GM18508 (cell line): ENCODE data around the gene NUP98.
"Not testable (repeated sequence)": the region's sequence is repeated elsewhere in the genome, so short reads cannot be mapped to it uniquely, and the experiment has no call there.

Source experiments
- ATAC-seq: cut with Tn5 transposase; IDR thresholded peaks from one replicate; pipeline ENCODE4 v1.9.1; 2021; ENCODE audit warnings: moderate number of reproducible peaks; ENCODE audit not compliant: insufficient read depth, unreplicated experiment

Gene NUP98

DNA sequence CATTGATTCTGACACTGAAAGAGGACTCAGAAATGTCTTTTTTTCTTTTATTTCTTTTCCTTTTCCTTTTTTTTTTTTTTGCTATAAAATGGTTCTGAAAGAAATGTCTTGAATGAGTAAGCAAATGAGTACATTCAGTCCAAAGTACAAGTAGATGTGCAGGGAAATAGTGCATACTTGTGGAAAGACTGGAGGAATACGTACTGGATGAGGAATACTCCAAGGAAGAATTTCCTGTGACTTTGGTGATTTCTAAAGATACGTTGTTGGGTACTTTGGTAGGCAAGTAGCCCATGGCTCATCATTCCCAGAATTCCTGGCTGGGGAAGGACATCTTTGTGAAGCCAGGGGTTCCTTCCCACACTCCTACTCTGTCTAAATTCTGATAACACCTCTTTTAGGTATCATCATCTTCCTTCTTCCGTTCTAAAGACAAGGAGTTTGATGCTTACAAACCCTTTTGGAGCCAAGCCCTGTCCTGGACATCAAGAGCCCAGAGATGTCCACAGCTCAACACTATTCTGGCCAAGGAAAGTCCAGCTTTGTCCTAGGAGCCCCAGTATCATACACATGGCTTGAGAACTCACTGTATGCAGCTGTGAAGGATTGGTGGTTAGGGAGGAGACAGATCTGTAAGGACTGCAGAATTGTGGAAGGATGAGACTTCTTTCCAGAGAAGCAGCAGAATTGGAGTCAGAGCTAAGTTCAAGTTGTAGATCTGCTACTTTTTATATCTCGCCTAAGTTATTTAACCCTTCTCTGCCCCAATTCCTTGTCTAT is 4.8 kb upstream of the NUP98 start:
- no peak for ATAC-seq

DNA sequence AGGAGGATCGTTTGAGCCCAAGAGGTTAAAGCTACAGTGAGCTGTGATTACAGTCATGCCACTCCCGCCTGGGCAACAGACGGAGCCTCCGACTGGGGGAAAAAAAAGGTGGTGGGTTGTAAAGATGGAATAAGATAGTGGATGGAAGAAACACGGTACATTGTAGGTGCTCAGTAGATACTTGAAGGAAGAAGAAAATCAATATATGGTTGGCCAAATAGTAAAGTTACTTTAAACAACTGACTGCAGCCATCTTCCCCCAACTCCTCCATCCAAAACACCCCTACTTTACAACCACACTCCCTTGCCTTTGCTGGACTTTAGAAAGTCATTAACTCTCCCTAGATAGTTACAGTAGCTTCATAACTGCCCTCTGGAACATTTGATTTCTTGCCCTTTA is 2.5 kb upstream of the NUP98 start:
- ATAC-seq = no peak

DNA sequence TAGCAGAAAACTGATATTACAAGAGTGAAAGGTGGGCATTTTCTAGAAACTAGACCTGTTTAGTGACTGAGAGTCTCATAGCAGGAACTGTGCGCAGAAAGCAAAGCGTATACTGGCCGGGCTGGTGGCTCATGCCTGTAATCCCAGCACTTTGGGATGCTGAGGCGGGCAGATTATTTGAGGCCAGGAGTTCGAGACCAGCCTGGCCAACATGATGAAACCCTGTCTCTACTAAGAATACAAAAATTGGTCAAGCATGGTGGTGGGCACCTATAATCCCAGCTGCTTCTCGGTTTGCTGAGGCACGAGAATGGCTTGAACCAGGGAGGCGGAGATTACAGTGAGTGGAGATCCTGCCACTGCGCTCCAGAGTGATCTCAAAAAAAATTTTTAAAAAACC is 1.8 kb upstream of the NUP98 start:
- ATAC-seq = no peak

DNA sequence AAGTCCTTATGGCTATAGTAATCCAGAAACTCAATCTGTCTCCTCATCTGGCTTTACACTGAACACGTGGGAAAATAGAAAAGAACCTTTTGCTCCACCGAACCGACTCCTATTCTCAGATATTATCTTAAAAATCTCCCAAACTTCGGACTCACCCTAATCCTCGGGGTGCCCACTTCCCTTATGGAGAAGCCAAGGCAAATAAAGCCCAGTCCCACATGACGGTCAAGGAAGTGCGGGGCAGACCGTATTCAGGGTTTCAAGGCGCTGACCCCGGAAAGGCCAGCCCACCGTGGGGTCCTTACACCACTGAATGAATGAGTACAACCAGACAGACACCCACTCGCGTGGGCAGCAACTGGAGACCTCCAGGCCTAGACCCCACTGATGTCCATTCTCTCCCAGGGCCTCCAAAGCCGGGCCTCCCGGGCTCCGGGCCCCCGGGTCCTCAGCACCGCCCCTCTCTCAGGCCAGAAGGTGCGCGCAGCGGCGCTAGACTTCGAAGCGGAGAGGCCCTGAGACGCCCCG is 489 bp downstream of the NUP98 start:
- ATAC-seq = peak; percentile 5

DNA sequence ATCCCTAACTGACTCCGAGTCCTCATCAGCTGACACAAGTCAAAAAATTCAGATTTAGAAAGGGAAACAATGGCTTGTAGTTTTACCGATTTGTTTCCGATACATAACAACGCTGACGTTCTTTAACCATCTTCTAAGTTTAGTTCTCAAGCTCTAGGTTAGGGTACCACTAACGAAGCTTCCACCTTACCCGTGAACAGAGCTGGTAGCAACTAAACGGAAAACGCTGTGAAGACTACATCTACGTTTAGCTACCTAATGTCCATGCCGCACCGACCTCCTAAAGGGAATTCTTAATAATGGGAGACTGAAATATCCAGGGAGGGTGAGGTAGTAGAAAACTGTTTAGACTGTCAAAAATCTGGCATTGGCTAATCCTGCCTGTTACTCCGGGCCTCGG is 1.0 kb downstream of the NUP98 start:
- no peak for ATAC-seq

DNA sequence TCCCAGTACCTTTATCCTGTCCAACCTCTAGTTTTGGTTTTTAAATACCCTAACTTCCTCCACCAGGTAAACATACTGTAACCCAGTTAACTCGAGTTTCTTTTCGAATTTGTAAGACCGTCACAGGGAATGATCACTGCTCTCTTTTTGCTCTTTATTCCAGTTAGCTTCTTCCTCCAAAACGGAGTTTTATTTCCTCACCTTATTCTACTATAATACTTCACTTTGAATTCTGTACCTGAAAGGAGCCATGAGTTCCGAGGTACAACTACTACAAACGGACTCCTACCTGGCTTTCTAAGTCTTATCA is 1.4 kb downstream of the NUP98 start:
- no peak for ATAC-seq

DNA sequence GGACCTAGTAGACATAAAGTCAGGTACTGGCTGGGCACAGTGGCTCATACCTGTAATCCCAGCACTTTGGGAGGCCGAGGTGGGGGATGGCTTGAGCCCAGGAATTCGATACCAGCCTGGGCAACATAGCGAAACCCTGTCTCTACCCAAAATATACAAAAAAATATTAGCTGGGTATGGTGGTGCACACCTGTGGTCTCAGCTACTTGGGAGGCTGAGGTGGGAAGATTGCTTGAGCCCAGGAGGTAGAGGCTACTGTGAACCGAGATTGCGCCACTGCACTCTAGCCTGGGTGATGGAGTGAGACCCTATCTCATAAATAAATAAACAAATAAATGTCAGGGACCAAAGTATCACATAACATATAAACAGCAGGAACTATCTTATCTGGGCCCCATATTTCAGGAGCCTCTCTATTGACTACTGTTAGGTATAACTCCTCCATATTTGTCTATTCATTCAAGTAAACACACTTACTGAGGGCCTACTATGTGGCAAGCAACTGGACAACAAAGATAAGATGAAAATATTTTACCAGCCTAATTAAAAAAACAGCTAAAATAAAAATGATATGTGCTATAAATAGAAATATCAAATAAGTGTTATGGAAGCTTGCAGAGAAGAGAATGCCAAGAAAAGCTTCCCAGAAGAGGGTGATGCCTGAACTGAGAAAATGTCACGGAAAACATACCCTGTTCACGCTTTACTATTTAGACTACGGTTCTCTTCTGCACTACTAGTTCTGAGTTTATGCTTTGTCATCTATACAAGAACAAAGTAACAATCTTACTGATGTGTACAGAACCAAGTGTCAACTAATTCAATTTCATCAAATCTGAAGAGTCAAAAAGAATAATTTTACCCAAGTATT is 2.0 kb downstream of the NUP98 start:
- no peak for ATAC-seq

DNA sequence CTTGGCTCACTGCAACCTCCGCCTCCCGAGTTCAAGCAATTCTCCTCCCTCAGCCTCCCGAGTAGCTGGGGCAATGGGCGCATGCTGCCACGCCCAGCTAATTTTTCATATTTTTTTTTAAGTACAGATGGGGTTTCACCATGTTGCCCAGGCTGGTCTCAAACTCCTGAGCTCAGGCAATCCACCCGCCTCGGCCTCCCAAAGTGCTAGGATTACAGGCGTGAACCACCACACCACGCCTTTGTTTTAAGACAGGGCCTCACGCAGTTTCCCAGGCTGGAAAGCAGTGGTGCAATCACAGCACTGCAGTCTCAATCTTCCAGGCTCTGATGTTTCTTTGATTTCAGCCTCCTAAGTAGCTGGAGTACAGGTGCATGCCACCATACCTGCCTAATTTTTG is 3.0 kb downstream of the NUP98 start:
- ATAC-seq = not testable (repeated sequence)

DNA sequence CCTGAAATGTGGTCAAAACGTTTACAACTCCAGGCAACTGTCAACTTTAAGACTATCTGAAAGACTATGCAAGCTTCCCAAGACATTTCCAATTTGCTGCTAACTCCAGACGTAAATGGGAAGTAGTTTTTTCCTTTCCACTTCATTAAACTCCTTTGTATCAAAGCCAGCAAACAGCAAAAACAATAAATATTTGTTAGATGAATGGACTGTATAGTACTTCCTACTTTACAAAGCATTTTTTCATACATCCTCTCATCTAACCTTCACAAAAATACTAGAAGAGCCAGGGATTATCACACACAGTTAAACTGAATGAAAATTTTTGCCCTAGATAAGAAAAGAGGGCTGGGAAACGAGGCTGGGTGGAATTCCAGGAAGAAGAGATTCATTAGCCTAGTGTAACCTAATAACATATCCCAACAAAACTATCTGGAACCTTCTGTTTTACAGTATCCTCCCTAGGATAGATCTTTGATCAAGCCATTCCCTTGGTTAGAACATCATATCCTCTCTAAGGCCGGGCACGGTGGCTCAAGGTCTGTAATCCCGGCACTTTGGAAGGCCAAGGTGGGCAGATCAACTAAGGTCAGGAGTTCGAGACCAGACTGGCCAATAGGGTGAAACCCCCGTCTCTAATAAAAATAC is 10.4 kb downstream of the NUP98 start:
- ATAC-seq = no peak

DNA sequence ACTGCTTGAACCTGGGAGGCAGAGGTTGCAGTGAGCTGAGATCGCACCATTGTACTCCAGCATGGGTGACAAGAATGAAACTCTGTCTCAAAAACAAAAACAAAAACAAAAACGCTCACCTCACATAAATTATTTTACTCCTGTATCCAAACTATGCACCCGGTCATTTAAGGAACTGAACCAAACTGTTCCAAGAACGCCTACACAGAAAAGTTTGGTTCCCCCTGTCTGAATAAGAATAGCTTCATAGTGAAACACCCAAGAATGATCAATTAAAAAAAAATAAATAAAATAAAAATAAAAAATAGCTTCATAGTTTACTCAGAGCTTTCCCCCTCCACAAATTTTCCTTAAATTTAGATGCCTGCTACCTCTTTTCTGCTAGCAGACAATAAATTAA is 13.7 kb downstream of the NUP98 start:
- no peak for ATAC-seq

DNA sequence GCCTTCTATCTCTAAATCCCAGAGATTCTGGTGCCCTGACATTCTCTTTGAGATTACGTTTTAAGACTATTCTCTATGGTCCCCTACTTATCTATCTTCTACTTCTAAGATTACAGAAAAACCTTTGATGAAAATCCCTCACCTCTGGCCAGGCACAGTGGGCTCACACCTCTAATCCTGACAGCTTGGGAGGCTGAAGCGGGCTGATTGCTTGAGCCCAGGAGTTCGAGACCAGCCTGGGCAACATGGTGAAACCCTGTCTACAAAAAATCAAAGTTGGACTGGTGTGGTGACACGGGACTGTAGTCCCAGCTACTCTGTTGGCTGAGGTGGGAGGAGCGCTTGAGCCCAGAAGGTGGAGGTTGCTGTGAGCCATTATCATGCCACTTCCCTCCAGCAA is 14.4 kb downstream of the NUP98 start:
- ATAC-seq = no peak

DNA sequence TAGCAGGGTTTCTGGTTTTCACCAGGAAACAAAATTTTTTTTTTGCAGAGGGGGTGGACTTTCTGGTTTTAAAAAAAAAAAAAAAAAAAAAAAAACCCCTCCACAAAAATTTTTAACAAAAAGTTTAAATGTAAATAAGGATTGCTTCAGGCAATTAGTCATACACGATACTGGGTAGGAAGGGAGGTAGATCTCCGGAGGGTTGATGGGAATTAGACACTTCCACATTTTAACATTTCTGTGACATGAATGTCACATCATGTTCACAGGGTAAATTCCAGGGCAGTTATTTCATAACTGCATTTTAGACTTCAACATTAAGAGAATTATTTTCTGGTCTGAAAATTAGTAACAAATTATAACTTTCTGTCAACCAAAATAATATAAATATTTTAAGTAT is 15.9 kb downstream of the NUP98 start:
- ATAC-seq = no peak

DNA sequence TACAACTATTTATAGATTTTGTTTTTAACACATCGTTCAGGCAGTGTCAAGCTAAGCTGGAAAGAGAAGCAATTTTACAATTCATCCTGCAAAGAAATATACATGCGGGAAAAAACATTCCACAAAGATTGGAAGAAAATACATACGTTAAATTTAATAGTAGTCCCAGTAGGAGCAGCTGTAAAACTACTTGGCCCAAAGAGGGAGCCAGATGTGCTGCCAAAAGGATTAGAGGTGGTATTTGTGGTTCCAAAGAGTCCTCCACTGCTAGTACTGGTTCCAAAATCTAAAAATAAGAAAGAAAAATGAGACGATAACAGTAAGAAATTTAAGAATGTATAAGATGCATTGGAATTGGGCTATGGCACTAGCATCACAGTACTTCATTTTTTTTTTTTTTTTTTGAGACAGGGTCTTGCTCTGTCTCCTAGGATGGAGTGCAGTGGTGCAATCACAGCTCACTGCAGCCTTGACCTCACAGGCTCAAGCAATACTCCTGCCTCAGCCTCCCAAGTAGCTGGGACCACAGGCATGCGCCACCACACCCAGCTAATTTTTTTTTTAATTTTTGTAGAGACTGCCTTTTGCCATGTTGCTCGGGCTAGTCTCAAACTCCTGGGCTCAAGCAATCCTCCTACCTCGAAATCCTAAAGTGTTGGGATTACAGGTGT is 21.5 kb downstream of the NUP98 start:
- no peak for ATAC-seq

DNA sequence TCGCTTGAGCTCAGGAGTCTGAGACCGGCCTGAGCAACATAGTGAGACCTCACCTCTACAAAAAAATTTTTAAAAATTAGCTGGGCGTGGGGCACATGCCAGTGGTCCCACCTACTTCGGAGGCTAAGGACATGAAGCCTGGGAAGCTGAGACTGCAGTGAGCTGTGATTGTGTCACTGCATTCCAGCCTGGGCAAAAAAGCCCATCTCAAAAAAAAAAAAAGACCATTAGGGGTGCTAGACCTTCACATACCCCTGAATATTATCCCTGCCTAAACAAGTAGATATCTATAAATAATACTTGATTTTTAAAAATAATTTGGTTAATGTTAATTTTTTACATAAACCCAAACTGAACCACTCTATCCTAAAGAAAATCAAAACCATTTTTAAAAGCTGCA is 24.2 kb downstream of the NUP98 start:
- ATAC-seq = no peak

DNA sequence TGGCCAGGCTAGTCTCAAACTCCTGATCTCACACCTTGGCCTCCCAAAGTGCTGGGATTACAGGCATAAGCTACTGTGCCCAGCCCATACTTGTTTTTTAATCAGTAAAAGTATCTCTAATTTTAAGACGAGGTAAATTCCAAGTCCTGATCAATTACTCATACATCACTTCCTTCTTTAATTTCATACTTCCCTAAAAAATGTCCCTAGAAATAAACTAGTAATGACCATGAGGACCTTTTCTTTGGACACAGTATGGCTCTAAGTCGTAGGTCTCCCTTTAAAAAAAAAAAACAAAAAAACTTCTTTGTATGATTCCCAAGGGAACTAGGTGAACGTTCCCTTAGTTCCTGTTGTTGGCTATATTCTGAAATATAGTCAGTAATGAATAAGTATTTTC is 29.8 kb downstream of the NUP98 start:
- no peak for ATAC-seq

DNA sequence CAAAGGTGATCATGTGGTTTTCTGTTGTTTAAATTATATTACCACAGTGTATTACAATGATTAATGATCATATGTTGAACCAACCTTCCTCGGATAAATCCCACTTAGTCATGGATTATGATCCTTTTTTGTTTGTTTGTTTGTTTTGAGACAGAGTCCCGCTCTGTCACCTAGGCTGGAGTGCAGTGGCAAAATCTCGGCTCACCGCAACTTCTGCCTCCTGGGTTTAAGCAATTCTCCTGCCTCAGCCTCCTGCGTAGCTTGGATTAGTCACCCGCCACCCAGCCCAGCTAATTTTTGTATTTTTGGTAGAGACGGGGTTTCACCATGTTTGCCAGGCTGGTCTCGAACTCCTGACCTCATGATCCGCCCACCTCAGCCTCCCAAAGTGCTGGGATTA is 30.5 kb downstream of the NUP98 start:
- ATAC-seq = not testable (repeated sequence)

DNA sequence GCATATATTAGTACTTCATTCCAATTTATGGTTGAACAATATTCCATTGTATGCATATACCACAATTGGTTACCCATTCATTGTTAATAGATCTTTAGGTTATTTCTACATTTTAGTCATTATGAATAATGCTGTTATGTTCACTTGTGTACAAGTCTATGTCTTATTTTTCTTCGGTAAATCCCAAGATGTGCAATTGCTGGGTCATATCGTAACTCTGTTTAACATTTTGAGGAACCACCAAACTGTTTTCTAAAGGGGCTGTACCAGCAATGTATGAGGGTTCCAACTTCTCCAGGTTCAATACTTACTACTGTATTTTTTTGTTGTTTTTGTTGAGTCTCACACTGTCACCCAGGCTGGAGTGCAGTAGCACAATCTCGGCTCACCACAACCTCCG is 33.1 kb downstream of the NUP98 start:
- ATAC-seq = no peak

DNA sequence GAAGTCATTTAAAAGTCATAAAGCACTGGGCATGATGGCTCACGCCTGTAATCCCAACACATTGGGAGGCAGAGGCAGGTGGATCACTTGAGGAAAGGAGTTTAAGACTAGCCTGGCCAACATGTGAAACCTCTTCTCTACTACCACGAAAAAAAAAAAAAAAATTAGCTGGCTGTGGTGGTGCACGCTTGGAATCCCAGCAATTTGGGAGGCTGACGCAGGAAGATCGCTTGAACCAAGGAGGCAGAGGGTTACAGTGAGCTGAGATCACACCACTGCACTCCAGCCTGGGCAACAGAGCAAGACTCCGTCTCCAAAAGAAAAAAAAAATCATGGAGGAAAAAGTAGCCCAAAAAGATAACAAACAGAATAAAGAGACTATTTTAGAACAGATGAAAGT is 42.2 kb downstream of the NUP98 start:
- no peak for ATAC-seq

DNA sequence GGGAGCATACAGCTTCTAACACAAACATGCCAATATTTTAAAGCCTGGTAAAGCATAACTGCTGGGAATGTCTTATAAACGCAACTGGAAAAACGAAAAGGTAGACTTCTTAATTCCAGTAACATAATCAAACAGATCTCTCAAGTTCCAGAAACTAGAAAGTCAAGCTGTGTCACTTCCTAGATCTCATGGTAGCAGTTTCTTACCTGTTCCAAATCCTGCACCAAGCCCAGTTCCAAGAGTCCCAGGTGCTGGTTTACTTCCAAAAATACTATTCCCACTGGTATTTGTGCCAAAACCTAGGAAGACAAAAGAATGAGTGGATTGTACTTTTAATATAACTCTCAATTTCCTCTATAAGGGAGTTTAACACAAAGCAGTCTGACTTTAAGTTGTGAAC is 44.2 kb downstream of the NUP98 start:
- ATAC-seq = no peak

DNA sequence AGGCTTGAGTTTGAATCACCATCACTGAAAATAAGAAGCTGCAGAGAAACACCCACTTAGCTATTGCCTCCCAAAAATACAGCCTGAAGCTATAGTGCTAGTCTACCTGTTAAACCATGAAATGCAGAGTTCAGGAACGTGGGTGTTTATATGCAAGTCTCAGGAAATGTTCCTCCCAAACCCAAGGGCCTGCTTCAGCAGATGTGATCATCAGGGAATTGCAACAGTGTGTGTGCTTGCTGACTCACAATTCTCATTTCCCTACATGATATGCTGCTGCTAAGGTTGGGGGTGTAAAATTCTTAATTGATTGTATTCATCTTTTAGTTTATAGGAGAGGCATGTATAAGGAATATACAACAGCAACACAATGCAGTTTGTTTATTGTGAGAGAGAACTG is 49.6 kb downstream of the NUP98 start:
- no peak for ATAC-seq

DNA sequence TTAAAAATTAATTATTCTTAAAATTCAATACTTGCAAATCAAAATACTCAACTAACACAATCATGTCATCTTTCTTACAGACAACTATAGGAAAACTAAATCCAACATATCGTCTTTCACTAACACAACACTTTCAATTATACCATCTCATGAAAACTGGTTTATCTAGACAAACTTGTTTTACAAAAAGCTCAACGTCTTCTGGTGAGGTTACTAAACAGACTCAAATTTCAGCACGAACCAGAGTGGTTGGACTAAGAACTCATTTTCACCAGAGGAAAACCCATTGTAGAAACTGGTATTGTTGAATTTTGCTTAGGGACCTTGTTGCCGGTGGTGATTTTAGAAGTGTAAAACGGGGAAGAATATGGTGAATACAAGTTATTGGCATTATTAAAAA is 52.2 kb downstream of the NUP98 start:
- no peak for ATAC-seq
